Measurements from ENCODE around the gene TRPM3. TPM values are rescaled to one million over a fixed set of nuclear protein-coding genes. Genes with fewer than 3 reads are reported as not detected.
A peak's percentile ranks its signal among the peaks of the same experiment; 100 is the strongest.

Gene TRPM3
- total and polyA plus RNA-seq, 2 of the 8 experiments (the other 6 are each of a cell fraction or from before 2014, with no cell fraction given): 2.4 to 10.9 TPM

DNA sequence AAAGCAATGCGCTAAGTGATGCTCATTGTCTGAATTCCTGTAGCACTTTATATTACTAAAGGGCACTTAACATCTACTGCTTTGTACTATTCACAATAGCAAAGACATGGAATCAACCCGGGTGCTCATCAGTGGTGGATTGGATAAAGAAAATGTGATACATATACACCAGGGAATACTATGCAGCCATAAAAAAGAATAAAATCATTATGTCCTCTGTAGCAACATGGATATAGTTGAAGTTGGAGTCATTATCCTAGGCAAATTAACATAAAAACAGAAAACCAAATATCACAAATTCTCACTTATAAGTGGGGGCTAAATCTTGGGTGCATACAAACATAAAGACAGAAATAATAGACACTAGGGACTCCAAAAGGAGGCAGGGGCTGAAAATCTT lies 308.3 kb downstream of the TRPM3 start:
- Histone ChIP-seq H3K27ac (ENCODE audit: low read depth, low read length) (no peak overlapping the region), H3K36me3 (ENCODE audit: control insufficient read depth in 2 of 4, insufficient read depth in 4 of 4, low read length in 3 of 4) (no peaks in the 10 kb centered on the region; a peak in 1 of 8 replicates), H3K4me1 (replicated peaks in 1 of 4; ENCODE audit: control insufficient read depth in 3 of 4, insufficient read depth in 4 of 4, low read length in 3 of 4) (no peaks in the 10 kb centered on the region), H2BK20ac (ENCODE audit: low read length) (no peak overlapping the region), H2AFZ (ENCODE audit: low read length) (no peak overlapping the region), H3K56ac (replicated peaks; ENCODE audit: insufficient read length, low read depth, low read length) (no peak overlapping the region), H4K8ac (ENCODE audit: extremely low read depth, insufficient read depth, low read length) (no peak overlapping the region), H3K4me2 (ENCODE audit: insufficient read depth in 1 of 2, low read depth in 2 of 2, low read length in 2 of 2) (no peak overlapping the region), H2BK15ac (ENCODE audit: low read length) (no peak overlapping the region), H4K5ac (ENCODE audit: insufficient read length, low read depth, low read length) (no peak overlapping the region), H3K79me1 (ENCODE audit: low read depth, low read length) (no peaks in the 10 kb centered on the region), H3K27me3 (replicated peaks in 1 of 4; ENCODE audit: control insufficient read depth in 3 of 4, extremely low read depth in 1 of 4, insufficient read depth in 3 of 4, low read length in 3 of 4) (no peaks in the 10 kb centered on the region), H2BK5ac (ENCODE audit: low read depth, low read length) (no peak overlapping the region), H3K18ac (ENCODE audit: extremely low read depth, low read length) (no peak overlapping the region), H2BK120ac (replicated peaks; ENCODE audit: low read depth, low read length) (no peak overlapping the region), H3K23me2 (ENCODE audit: low read depth, low read length) (no peaks in the 10 kb centered on the region; the same call in 1 of the 2 replicates), H3K14ac (ENCODE audit: insufficient read length) (no peak overlapping the region), H3K79me2 (ENCODE audit: control insufficient read depth in 1 of 2, insufficient read depth in 2 of 2, low read length in 2 of 2) (no peaks in the 10 kb centered on the region; a peak in 1 of 4 replicates), H2AK5ac (ENCODE audit: low read depth, low read length) (no peak overlapping the region), H3K9me3 (ENCODE audit: insufficient read depth in 2 of 2, low read depth in 1 of 2, low read length in 1 of 2) (no peaks in the 10 kb centered on the region), H2BK12ac (ENCODE audit: low read depth, low read length) (no peak overlapping the region), H3K4me3 (ENCODE audit: extremely low read depth in 1 of 4, insufficient read depth in 2 of 4, low read depth in 3 of 4, low read length in 4 of 4) (no peak overlapping the region), H3K4ac (replicated peaks; ENCODE audit: insufficient read length, low read depth, low read length) (no peak overlapping the region), H3K9ac (replicated peaks in 1 of 4; ENCODE audit: extremely low read depth in 1 of 4, low read depth in 3 of 4, low read length in 3 of 4) (no peak overlapping the region), H4K20me1 (replicated peaks in 1 of 2; ENCODE audit: control insufficient read depth in 1 of 2, insufficient read depth in 2 of 2, low read length in 2 of 2) (no peaks in the 10 kb centered on the region), H3K23ac (ENCODE audit: insufficient read length) (no peak overlapping the region), H4K91ac (replicated peaks; ENCODE audit: insufficient read length, low read length) (no peak overlapping the region)
- FAIRE-seq (no peak), DNase-seq (ENCODE audit: low read depth in 1 of 2, low spot score in 2 of 2) (no peak)
- ChIA-PET POLR2A (ENCODE audit: partially characterized antibody) (no interaction called here), CTCF (ENCODE audit: partially characterized antibody) (interaction anchor here (0.7 to 1.6 kb wide), 2 partner anchors 9 to 11 kb away, joined by 3 to 5 read pairs; no protein-coding TSS in a partner anchor)
- TF ChIP-seq KDM1A (IDR thresholded peaks at IDR 0.05; ENCODE audit: borderline replicate concordance, low read length) (peak; percentile 71; the same call in 1 of the 2 replicates), SAP30 (IDR thresholded peaks at IDR 0.05; ENCODE audit: insufficient read depth, insufficient replicate concordance, low read length) (no peak), BRCA1 (IDR thresholded peaks at IDR 0.05; ENCODE audit: low read depth, low read length) (no peak), TEAD4 (IDR thresholded peaks at IDR 0.05; ENCODE audit: low read depth, low read length) (no peak), SIN3A (conservative IDR thresholded peaks at IDR 0.05 in 1 of 2, IDR thresholded peaks at IDR 0.05 in 1 of 2; ENCODE audit: low read depth in 1 of 2, low read length in 2 of 2) (no peak), TAF1 (IDR thresholded peaks at IDR 0.05; ENCODE audit: low read depth, low read length) (no peak), RBBP5 (IDR thresholded peaks at IDR 0.05; ENCODE audit: borderline replicate concordance, low read depth, low read length) (no peak), CHD1 (IDR thresholded peaks at IDR 0.05; ENCODE audit: low read depth, low read length) (no peak)
- TF ChIP-seq, protein P1, sequence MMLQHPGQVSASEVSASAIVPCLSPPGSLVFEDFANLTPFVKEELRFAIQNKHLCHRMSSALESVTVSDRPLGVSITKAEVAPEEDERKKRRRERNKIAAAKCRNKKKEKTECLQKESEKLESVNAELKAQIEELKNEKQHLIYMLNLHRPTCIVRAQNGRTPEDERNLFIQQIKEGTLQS (IDR thresholded peaks at IDR 0.05; ENCODE audit: insufficient read depth, low read depth, low read length): no peak
- WGBS, 2 experiments (ENCODE audit: extremely low coverage in 1 of 2, insufficient coverage in 1 of 2, insufficient read length in 1 of 2, insufficient replicate concordance in 2 of 2, low coverage in 1 of 2, low lambda C conversion rate in 2 of 2, missing lambda C conversion rate in 1 of 2): 68% methylated on average over 2 of the region's 2 CpGs; no CpG with 5 or more reads in 1 of the 2 experiments

All from H1 (cell line).